ENCODE results near the gene PRSS33.

The PRSS33 gene

DNA sequence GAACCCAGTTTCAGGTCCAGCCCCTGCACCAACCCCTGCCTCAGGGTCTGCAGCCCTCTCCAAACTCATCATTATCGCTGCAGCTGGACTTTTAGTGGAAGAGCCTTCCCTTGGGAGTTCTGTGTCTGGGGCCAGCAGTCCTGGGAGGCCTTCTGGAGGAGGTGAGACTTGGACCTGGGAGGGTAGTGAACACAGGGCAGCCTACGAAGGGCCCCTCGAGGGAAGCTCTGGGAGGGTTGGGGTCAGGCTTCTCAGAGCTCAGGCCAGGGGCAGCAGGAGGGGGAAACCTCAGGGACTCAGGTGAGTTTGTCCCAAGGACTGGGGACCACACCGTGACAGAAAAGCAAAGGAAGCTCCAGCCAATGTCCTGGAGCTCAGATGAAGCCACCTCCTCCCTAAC lies 46.2 kb downstream of the PRSS33 start:
- no peak for DNase-seq (ENCODE audit: low spot score)

GRCh38 chr16:2740476-2740875 lies 46.9 kb downstream of the PRSS33 start:
- no peak for DNase-seq (ENCODE audit: low spot score)

DNA sequence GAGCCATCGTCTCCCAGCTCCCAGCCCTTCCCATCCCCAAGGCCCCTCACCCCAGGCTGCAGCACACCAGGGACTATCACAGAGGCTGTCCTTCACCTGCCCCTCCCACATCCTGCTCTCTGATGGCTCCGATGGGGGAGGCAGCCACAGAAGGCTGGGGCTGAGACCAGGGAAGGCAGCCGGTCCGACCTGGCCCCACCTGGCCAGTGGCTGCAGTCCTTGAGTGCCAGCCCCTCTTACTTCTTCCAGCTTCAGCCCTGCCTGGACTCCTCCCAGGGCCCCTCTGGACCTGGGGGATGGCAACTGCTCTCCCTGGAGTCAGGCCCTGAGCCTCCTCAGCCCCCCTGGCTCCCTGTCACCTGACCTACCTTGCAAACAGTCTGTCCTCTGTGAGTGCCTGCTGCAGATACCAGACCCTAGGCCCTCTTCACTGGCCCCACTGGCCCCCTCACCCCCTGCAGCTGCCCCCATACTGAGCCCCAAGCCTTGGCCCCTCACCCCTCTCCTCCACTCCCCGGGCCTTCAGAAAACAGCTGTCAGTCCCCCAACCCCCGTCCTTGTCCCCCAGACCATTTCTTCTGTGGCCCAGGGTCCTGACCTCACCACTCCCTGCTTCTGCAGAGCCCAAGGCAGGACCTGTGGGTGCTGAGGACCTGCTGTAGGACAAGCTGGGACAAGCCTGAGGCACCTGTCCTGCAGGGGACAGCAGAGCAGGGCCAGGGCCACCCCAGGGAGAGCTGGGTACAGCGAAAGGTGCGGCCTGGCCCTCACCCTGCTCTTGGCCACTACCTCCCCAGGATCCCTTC lies 47.5 kb downstream of the PRSS33 start:
- no peak for DNase-seq (ENCODE audit: low spot score)

GRCh38 chr16:2738615-2739014 lies 48.7 kb downstream of the PRSS33 start:
- DNase-seq (ENCODE audit: low spot score): no peak

DNA sequence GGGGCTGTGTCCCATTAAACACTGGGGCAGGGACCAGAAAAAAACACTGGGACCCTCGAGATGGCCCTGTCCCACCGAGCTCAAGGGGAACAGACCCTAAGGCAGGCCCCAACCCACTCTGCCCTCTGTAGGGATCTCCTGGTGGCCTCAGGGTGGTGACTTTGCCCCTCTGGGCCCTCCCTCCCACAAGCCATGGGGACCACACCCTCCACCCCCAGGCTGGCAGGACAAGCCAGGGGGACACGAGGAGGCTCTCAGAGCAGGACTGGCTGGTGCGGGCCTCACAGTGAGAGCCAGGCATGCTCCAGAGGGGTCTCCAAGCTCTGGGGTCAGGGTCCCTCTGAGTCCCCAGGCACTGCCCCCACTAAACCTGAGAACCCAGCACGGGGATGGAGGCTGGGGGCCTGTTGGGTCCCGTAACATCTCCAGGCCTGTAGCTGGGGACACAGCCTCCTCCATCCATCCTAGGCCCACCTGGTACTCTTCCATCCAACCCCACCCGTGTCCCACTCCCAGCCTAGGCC lies 49.4 kb downstream of the PRSS33 start:
- DNase-seq (ENCODE audit: low spot score): no peak

- no peak for DNase-seq (ENCODE audit: low spot score)
Measured at GRCh38 chr16:2737238-2737605, 50.1 kb downstream of the PRSS33 start.

DNA sequence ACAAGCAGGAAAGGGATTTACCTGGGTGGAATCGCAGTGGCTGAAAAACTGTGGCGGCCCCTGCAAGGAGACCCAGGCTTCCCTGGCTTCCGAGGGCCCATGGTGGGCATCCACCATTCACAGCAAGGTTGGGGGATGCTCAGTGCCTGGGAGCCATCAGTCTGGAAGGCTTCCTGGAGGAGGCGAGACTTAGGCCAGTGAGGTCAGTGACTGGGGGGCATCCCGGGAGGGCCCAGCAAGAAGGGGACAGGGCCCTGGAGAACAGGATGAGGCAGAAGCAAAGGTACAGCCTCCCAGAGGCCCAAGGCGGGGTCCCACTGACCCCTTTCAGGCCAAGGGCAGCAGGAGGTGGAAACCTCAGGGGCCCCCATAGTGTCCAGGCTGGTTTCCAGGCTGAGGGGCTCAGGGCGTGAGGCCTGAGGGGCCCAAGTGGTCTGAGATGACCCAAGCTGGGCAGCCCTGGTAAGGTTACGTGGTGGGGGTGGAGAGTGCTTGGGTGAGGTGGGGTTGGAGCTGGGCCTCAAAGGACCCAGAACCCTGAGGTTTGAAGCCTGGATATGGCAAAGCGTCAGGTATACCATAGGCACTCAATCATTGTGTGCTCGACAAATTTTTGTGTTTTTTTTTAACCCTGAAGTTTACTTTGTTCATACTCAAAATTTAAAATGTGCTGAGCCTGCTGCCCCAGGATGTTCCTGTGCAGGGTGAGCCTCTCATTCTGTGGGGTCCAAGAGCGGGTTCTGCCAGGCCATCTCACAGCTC lies 50.7 kb downstream of the PRSS33 start:
- no peak for DNase-seq (ENCODE audit: low spot score)

GRCh38 chr16:2734844-2735515 lies 52.4 kb downstream of the PRSS33 start:
- DNase-seq (ENCODE audit: low spot score): no peak

Measured in GM03348 (cell line).